K562 (cell line): ENCODE data around the gene ZNF804A. TPM values are rescaled to one million over a fixed set of nuclear protein-coding genes. Genes with fewer than 3 reads are reported as not detected.

Experiments used
- ATAC-seq: fragments of 200-7000 bp; cut with Tn5 transposase; 3 replicates; pipeline ENCODE4 v1.9.1; 2020; ENCODE audit warnings: moderate library complexity
- BruUV-seq: library from RNA; stranded (reverse); fragments of 400-500 nt; replicated peaks from 2 replicates; lab custom pipeline; 2021; lab: Mats Ljungman, UMichigan
- CTCF ChIA-PET: fragments of 300-600 bp; formaldehyde crosslinking; extraction: SDS; loops from one replicate; lab custom pipeline; 2021; ENCODE audit warnings: low intra/inter-chr PET ratio; lab: Yijun Ruan, JAX
- POLR2A ChIA-PET: fragments of 300-600, 350-650 bp; sonication (Branson Sonifier 250); formaldehyde crosslinking; extraction: SDS; loops from one replicate; lab custom pipeline; 2021; ENCODE audit warnings: antibody characterized with exemption, inconsistent platforms; lab: Yijun Ruan, JAX
- DNase-seq, 4 experiments: peaks; one replicate each; pipeline versions ENCODE4 v3.0.0 to v3.0.0-alpha.2; 2011 to 2018; ENCODE audit warnings: low spot score in 3 of 4, mixed read lengths in 3 of 4; ENCODE audit errors: extremely low read depth in 1 of 4
- FAIRE-seq: peaks from 2 replicates; lab custom pipeline; 2011; peaks lifted over from hg19 to GRCh38; lab: Jason Lieb, UNC
- H2AFZ ChIP-seq: 2 replicates; pipeline ENCODE4 v1.6.0; 2011; ENCODE audit warnings: low read depth, low read length, control low read depth, inconsistent platforms
- H3K27ac ChIP-seq: fragments of 200-600 bp; 3 replicates; pipeline ENCODE4 v1.8.0; 2011; ENCODE audit warnings: low read depth, mild to moderate bottlenecking, control low read depth, inconsistent platforms, low read length, moderate library complexity, mixed read lengths; ENCODE audit errors: extremely low read depth
- H3K27me3 ChIP-seq, 2 experiments: fragments of 300-600 bp in 1 of 2; 2 replicates in 1 of 2; 3 replicates in 1 of 2; pipeline versions ENCODE4 v1.6.0 to v1.8.0; 2011; ENCODE audit warnings: inconsistent platforms in 2 of 2, low read length in 2 of 2, mild to moderate bottlenecking in 1 of 2, mixed read lengths in 1 of 2, moderate library complexity in 1 of 2; ENCODE audit not compliant: control insufficient read depth in 2 of 2, insufficient read depth in 2 of 2
- H3K36me3 ChIP-seq: fragments of 300-600 bp; 3 replicates; pipeline ENCODE4 v1.8.0; 2011; ENCODE audit warnings: mild to moderate bottlenecking, low read length, inconsistent platforms; ENCODE audit not compliant: control insufficient read depth, insufficient read depth
- H3K4me1 ChIP-seq, 2 experiments: fragments of 200-600 bp in 1 of 2; replicated peaks in 1 of 2; 2 replicates in 1 of 2; 3 replicates in 1 of 2; pipeline versions ENCODE4 v1.5.1 to v1.8.0; 2011; ENCODE audit warnings: inconsistent platforms in 2 of 2, low read length in 2 of 2, mild to moderate bottlenecking in 1 of 2, mixed read lengths in 1 of 2, moderate library complexity in 1 of 2; ENCODE audit not compliant: control insufficient read depth in 2 of 2, insufficient read depth in 2 of 2
- H3K4me2 ChIP-seq: 2 replicates; pipeline ENCODE4 v1.6.1; 2011; ENCODE audit warnings: low read length, control low read depth, inconsistent platforms, mixed read lengths; ENCODE audit not compliant: insufficient read depth
- H3K4me3 ChIP-seq: fragments of 200-600 bp; sonication (generic), shearing (Covaris generic); 2 replicates; pipeline ENCODE4 v1.5.1; 2016; ENCODE audit warnings: control low read depth, inconsistent platforms
- H3K79me2 ChIP-seq: fragments of 200-600 bp; 3 replicates; pipeline ENCODE4 v1.8.0; 2011; ENCODE audit warnings: low read length, inconsistent platforms; ENCODE audit not compliant: control insufficient read depth, insufficient read depth
- H3K9ac ChIP-seq, 2 experiments: 2 replicates each; pipeline versions ENCODE4 v1.6.0 to v1.6.1; 2011; ENCODE audit warnings: low read depth in 2 of 2, low read length in 2 of 2, control low read depth in 1 of 2, inconsistent platforms in 1 of 2, mild to moderate bottlenecking in 1 of 2, mixed read lengths in 1 of 2; ENCODE audit not compliant: insufficient read depth in 1 of 2
- H3K9me1 ChIP-seq: one replicate; pipeline ENCODE4 v1.6.0; 2011; ENCODE audit warnings: inconsistent platforms, mild to moderate bottlenecking, low read length, moderate library complexity; ENCODE audit not compliant: control insufficient read depth, insufficient read depth
- H3K9me3 ChIP-seq: replicated peaks from 2 replicates; pipeline ENCODE4 v1.5.1; 2011; ENCODE audit warnings: low read depth, low read length, inconsistent platforms; ENCODE audit not compliant: control insufficient read depth, insufficient read depth
- H4K20me1 ChIP-seq: replicated peaks from 2 replicates; pipeline ENCODE4 v1.6.1; 2011; ENCODE audit warnings: low read length, inconsistent platforms, mixed read lengths; ENCODE audit not compliant: control insufficient read depth, insufficient read depth
- EWSR1 ChIP-seq: fragments of 450-650 bp; IDR thresholded peaks from 2 replicates; pipeline ENCODE4 v1.6.1; 2018; ENCODE audit warnings: borderline replicate concordance, mild to moderate bottlenecking, low read depth, moderate library complexity; ENCODE audit not compliant: partially characterized antibody
- HEY1 ChIP-seq: fragments of 250-450 bp; sonication (Bioruptor Pico); IDR thresholded peaks from 2 replicates; pipeline ENCODE4 v1.5.0; 2020; ENCODE audit warnings: mild to moderate bottlenecking, moderate library complexity, borderline replicate concordance
- ILF3 ChIP-seq: fragments of 450-650 bp; IDR thresholded peaks from 2 replicates; pipeline ENCODE4 v1.6.1; 2018; ENCODE audit warnings: antibody characterized with exemption, mild to moderate bottlenecking, moderate library complexity, borderline replicate concordance
- KAT2B ChIP-seq: IDR thresholded peaks from one replicate; pipeline ENCODE4 v1.6.1; 2012; ENCODE audit warnings: low read depth, mild to moderate bottlenecking, control low read depth, inconsistent platforms, low read length, moderate library complexity
- NFRKB ChIP-seq: fragments of 450-650 bp; IDR thresholded peaks from 2 replicates; pipeline ENCODE4 v1.6.1; 2016; ENCODE audit warnings: low read depth
- PML ChIP-seq: IDR thresholded peaks from 2 replicates; pipeline ENCODE4 v1.6.1; 2012; ENCODE audit warnings: low read length, inconsistent platforms
- SLC30A9 ChIP-seq: fragments of 250-450 bp; sonication (Bioruptor Pico); IDR thresholded peaks from 2 replicates; pipeline ENCODE4 v1.8.0; 2022; ENCODE audit warnings: mild to moderate bottlenecking, moderate library complexity
- SMARCE1 ChIP-seq: fragments of 450-650 bp; IDR thresholded peaks from 2 replicates; pipeline ENCODE4 v1.7.1; 2016; ENCODE audit warnings: mild to moderate bottlenecking
- TARDBP ChIP-seq: fragments of 450-650 bp; IDR thresholded peaks from 2 replicates; pipeline ENCODE4 v1.6.1; 2016
- TOE1 ChIP-seq, 2 experiments: fragments of 450-650 bp in 1 of 2; sonication (generic) in 1 of 2; formaldehyde crosslinking in 1 of 2; IDR thresholded peaks; 2 replicates each; pipeline versions ENCODE4 v1.7.1 to v1.8.0; 2016 to 2022; ENCODE audit warnings: borderline replicate concordance in 2 of 2, mild to moderate bottlenecking in 2 of 2, antibody characterized with exemption in 1 of 2, inconsistent platforms in 1 of 2, low read depth in 1 of 2, missing genetic modification reagents in 1 of 2, moderate library complexity in 1 of 2
- ZNF121 ChIP-seq: sonication (generic); formaldehyde crosslinking; conservative IDR thresholded peaks from 2 replicates; pipeline ENCODE4 v1.8.0; 2022; ENCODE audit warnings: missing genetic modification reagents
- ZNF644 ChIP-seq: fragments of 200-800 bp; sonication (Bioruptor generic); IDR thresholded peaks from 2 replicates; pipeline ENCODE4 v1.6.1; 2016; ENCODE audit warnings: low read depth, missing genetic modification characterization, missing compliant biosample characterization
- WGBS: fragments of 100-300 bp; shearing (Covaris generic); methylation state at CpG from one replicate; pipeline ENCODE4 v1.1.6; 2016; ENCODE audit warnings: low coverage, mixed read lengths; ENCODE audit not compliant: insufficient coverage; ENCODE audit errors: missing lambda C conversion rate; 5-methylcytosine and 5-hydroxymethylcytosine counted together
- in situ Hi-C: fragments of 300-500 bp; cut with MboI; formaldehyde crosslinking; loops from 4 replicates; pipeline ENCODE4 v1.15.0; 2018; ENCODE audit warnings: inconsistent platforms, mixed read lengths
- intact Hi-C: fragments of 100-400 bp; cut with micrococcal nuclease; formaldehyde crosslinking; loops from 2 replicates; pipeline ENCODE4 v1.14.2; 2022
- polyA plus RNA-seq, 8 experiments: library from polyadenylated mRNA; depleted of rRNA in 4 of 8; stranded (reverse) in 5 of 8; unstranded in 3 of 8; fragments of >200 nt; fragmentation: Nextera tagmentation in 2 of 8; fragmentation: Illumina TruSeq in 1 of 8; extraction: Ambion mirVana in 2 of 8; extraction: Trizol in 1 of 8; gene quantifications; 2 replicates each; pipeline versions ENCODE4 v1.2.1 to v1.2.3, GENCODE V29; 2011 to 2014; ENCODE audit warnings: inconsistent platforms in 1 of 8, missing spikeins in 1 of 8
- total RNA-seq, 7 experiments: library from RNA; depleted of rRNA in 6 of 7; stranded (reverse); fragments of >200 nt in 6 of 7; fragmentation: Illumina TruSeq in 2 of 7; extraction: Trizol in 2 of 7; gene quantifications; 2 replicates each; pipeline versions ENCODE4 v1.2.1 to v1.2.3, GENCODE V29; 2011 to 2021; ENCODE audit warnings: low replicate concordance in 1 of 7
- TF ChIP-seq, protein P1 (sequence below): sonication (generic); formaldehyde crosslinking; IDR thresholded peaks from 2 replicates; pipeline ENCODE4 v1.8.0; 2022; ENCODE audit warnings: missing genetic modification reagents, mild to moderate bottlenecking, moderate library complexity, borderline replicate concordance
- TF ChIP-seq, protein P2 (sequence below): fragments of 250-450 bp; sonication (Bioruptor Pico); IDR thresholded peaks from 2 replicates; pipeline ENCODE4 v1.8.0; 2021; ENCODE audit warnings: borderline replicate concordance, mild to moderate bottlenecking, moderate library complexity; ENCODE audit not compliant: poor library complexity, severe bottlenecking
- TF ChIP-seq, protein P3 (sequence below), 2 experiments: IDR thresholded peaks; 2 replicates each; pipeline ENCODE4 v1.6.1; 2012; ENCODE audit warnings: improper control_type of control experiment in 2 of 2, low read depth in 2 of 2, low read length in 2 of 2, borderline replicate concordance in 1 of 2
- TF ChIP-seq, protein P4 (sequence below): fragments of 450-650 bp; formaldehyde crosslinking; IDR thresholded peaks from 2 replicates; pipeline ENCODE4 v1.4.0; 2020; ENCODE audit warnings: mild to moderate bottlenecking, mixed read lengths

ZNF804A gene
- total and polyA plus RNA-seq, 9 of the 15 experiments (the other 6 are each of a cell fraction or from before 2014, with no cell fraction given) = 0.01 to 1.2 (median 0.73) TPM

DNA sequence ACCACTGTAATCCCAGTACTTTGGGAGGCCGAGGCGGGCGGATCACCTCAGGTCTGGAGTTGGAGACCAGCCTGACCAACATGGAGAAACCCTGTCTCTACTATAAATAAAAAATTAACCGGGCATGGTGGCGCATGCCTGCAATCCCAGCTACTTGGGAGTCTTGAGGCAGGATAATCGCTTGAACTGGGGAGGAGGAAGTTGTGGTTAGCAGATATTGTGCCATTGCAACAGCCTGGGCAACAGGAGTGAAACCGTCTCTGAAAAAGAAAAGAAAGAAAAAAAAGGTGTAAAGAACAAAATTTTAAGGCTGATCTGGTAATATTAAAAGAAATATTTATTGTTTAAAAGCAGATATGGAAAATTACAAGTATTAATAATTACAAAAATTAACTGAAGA is 29.7 kb downstream of the ZNF804A start:
- H3K9me1 ChIP-seq = no peaks in the 10 kb centered on the region
- ChIA-PET CTCF (no interaction called here), POLR2A (no interaction called here)
- DNase-seq = no peak
- intact Hi-C loops = no loop called here
- no peak for ATAC-seq
- no peak for FAIRE-seq
- no peak overlapping the region for H3K4me2 ChIP-seq
- no peaks in the 10 kb centered on the region for H3K27me3 ChIP-seq
- in situ Hi-C loops = no loop called here
- H3K4me3 ChIP-seq = no peak overlapping the region
- no peaks in the 10 kb centered on the region for H3K79me2 ChIP-seq
- WGBS = 3% methylated on average over 7 of the region's 7 CpGs
- TF ChIP-seq, protein P1, sequence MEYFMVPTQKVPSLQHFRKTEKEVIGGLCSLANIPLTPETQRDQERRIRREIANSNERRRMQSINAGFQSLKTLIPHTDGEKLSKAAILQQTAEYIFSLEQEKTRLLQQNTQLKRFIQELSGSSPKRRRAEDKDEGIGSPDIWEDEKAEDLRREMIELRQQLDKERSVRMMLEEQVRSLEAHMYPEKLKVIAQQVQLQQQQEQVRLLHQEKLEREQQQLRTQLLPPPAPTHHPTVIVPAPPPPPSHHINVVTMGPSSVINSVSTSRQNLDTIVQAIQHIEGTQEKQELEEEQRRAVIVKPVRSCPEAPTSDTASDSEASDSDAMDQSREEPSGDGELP (CRISPR knock-in tag) = no peak
- TF ChIP-seq SMARCE1 = no peak
- TF ChIP-seq NFRKB = no peak
- no peak for TF ChIP-seq TOE1 (IDR thresholded peaks at IDR 0.05; ENCODE audit: borderline replicate concordance)
- no peak for TF ChIP-seq TOE1 (CRISPR knock-in tag; IDR thresholded peaks at IDR 0.05; ENCODE audit: borderline replicate concordance, low read depth)
- no peak for TF ChIP-seq ZNF121 (CRISPR knock-in tag)
- TF ChIP-seq EWSR1 = no peak
- no peak for TF ChIP-seq KAT2B
- no peak for TF ChIP-seq HEY1 (CRISPR knock-in tag)
- TF ChIP-seq, protein P2, sequence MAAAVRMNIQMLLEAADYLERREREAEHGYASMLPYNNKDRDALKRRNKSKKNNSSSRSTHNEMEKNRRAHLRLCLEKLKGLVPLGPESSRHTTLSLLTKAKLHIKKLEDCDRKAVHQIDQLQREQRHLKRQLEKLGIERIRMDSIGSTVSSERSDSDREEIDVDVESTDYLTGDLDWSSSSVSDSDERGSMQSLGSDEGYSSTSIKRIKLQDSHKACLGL (CRISPR knock-in tag) = no peak
- TF ChIP-seq SLC30A9 (CRISPR knock-in tag) = no peak
- TF ChIP-seq ZNF644 (tag) = no peak
- TF ChIP-seq, protein P3, sequence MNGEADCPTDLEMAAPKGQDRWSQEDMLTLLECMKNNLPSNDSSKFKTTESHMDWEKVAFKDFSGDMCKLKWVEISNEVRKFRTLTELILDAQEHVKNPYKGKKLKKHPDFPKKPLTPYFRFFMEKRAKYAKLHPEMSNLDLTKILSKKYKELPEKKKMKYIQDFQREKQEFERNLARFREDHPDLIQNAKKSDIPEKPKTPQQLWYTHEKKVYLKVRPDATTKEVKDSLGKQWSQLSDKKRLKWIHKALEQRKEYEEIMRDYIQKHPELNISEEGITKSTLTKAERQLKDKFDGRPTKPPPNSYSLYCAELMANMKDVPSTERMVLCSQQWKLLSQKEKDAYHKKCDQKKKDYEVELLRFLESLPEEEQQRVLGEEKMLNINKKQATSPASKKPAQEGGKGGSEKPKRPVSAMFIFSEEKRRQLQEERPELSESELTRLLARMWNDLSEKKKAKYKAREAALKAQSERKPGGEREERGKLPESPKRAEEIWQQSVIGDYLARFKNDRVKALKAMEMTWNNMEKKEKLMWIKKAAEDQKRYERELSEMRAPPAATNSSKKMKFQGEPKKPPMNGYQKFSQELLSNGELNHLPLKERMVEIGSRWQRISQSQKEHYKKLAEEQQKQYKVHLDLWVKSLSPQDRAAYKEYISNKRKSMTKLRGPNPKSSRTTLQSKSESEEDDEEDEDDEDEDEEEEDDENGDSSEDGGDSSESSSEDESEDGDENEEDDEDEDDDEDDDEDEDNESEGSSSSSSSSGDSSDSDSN (IDR thresholded peaks at IDR 0.05; ENCODE audit: borderline replicate concordance in 1 of 2, low read depth in 2 of 2, low read length in 2 of 2) = no peak
- TF ChIP-seq PML = no peak
- TF ChIP-seq, protein P4, sequence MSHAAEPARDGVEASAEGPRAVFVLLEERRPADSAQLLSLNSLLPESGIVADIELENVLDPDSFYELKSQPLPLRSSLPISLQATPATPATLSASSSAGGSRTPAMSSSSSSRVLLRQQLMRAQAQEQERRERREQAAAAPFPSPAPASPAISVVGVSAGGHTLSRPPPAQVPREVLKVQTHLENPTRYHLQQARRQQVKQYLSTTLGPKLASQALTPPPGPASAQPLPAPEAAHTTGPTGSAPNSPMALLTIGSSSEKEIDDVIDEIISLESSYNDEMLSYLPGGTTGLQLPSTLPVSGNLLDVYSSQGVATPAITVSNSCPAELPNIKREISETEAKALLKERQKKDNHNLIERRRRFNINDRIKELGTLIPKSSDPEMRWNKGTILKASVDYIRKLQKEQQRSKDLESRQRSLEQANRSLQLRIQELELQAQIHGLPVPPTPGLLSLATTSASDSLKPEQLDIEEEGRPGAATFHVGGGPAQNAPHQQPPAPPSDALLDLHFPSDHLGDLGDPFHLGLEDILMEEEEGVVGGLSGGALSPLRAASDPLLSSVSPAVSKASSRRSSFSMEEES (CRISPR knock-in tag) = no peak
- no peak for TF ChIP-seq ILF3
- TF ChIP-seq TARDBP = no peak
- no peak overlapping the region for H3K27ac ChIP-seq
- H2AFZ ChIP-seq = no peak overlapping the region
- no peak overlapping the region for H3K9ac ChIP-seq
- no peaks in the 10 kb centered on the region for H3K4me1 ChIP-seq
- H3K9me3 ChIP-seq = no peaks in the 10 kb centered on the region
- BruUV-seq = no TSS peak
- no peaks in the 10 kb centered on the region for H3K36me3 ChIP-seq
- no peaks in the 10 kb centered on the region for H4K20me1 ChIP-seq
